ENCODE results near the gene EIF5B. TPM values are rescaled to one million over a fixed set of nuclear protein-coding genes. Genes with fewer than 3 reads are reported as not detected.
"Not testable (repeated sequence)": the region's sequence is repeated elsewhere in the genome, so short reads cannot be mapped to it uniquely, and the experiment has no call there.

The EIF5B gene
- total RNA-seq, 1 donor from 2014 or later: 57.4 TPM

DNA sequence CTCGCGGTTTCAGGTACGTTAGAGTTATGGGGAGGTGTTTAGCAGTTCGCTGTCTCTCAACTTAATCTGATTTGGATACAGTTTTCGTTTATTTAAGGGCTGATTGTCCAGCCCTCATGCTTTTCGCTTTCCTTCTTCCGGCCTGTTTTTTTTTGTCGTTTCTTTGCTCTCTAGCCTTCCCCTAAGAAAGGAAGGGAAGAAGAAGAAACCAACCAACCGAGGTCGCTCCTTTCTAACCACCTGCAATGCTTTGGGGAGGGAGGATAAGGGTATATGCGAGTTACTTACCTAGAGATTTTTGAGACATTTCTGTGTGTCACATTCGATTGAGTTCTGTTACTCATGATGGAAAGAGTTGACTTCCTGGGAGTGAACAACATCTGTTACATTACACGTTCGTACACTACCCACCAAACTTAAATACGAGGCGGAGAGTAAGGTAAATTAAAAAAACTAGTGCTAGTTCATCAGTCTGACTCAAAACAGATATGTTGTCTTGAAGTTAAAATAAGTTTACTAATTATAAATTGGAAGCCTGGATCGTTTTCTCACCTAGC lies 918 bp downstream of the EIF5B start:
- Mint-ChIP-seq H3K4me3 (ENCODE audit: unreplicated experiment) (no peak overlapping the region), H3K36me3 (ENCODE audit: unreplicated experiment) (no peaks in the 10 kb centered on the region), H3K27me3 (ENCODE audit: unreplicated experiment) (no peaks in the 10 kb centered on the region), H3K27ac (ENCODE audit: unreplicated experiment) (no peak overlapping the region), H3K9me3 (ENCODE audit: unreplicated experiment) (peaks cover 6% of the 10 kb centered on the region), H3K4me1 (ENCODE audit: low read depth, unreplicated experiment) (peaks cover 16% of the 10 kb centered on the region)
- TF ChIP-seq, protein P1, sequence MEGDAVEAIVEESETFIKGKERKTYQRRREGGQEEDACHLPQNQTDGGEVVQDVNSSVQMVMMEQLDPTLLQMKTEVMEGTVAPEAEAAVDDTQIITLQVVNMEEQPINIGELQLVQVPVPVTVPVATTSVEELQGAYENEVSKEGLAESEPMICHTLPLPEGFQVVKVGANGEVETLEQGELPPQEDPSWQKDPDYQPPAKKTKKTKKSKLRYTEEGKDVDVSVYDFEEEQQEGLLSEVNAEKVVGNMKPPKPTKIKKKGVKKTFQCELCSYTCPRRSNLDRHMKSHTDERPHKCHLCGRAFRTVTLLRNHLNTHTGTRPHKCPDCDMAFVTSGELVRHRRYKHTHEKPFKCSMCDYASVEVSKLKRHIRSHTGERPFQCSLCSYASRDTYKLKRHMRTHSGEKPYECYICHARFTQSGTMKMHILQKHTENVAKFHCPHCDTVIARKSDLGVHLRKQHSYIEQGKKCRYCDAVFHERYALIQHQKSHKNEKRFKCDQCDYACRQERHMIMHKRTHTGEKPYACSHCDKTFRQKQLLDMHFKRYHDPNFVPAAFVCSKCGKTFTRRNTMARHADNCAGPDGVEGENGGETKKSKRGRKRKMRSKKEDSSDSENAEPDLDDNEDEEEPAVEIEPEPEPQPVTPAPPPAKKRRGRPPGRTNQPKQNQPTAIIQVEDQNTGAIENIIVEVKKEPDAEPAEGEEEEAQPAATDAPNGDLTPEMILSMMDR (IDR thresholded peaks at IDR 0.05; ENCODE audit: partially characterized antibody, unreplicated experiment): no peak
- DNase-seq: no peak

DNA sequence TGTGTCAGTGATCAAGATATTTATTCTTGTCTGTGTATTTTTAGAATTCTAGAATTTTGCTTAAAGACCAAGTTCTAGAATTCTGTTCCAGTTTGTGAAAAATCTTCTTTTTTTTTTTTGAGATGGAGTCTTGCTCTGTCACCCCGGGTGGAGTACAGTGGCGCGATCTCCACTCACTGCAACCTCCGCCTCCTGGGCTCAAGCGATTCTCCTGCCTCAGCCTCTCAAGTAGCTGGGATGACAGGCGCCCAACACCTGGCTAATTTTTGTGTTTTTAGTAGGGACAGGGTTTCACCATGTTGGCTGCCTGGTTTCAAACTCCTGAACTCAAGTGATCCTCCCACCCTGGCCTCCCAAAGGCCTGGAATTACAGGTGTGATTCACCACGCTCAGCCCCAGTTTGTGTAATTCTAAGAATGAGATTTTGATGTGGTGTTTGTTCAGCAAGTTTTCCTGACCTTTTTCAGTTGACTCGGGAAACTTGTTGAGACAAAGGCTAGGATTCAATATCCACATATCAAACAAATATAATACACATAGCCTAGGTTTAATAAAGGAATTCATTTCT lies 3.6 kb downstream of the EIF5B start:
- no peak overlapping the region for H3K27ac Mint-ChIP-seq (ENCODE audit: unreplicated experiment)

DNA sequence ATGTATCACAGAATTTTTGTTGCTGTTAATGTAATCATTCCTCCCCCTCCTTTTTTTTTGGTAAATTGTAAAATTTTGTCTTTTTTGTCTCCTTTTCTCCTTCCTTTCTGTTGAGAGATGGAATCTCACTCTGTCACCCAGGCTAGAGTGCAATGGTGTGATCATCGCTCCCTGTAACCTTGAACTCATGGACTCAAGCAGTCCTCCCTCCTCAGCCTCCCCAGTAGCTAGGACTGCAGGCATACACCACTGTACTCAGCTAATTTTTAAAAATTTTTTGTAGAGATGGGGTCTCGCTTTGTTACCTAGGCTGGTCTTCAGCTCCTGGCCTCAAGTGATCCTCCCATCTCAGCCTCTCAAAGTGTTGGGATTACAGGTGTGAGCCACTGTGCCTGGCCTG lies 5.3 kb downstream of the EIF5B start:
- H3K36me3 Mint-ChIP-seq (ENCODE audit: unreplicated experiment): no peaks in the 10 kb centered on the region
- TF ChIP-seq, protein P1 (IDR thresholded peaks at IDR 0.05; ENCODE audit: partially characterized antibody, unreplicated experiment): no peak
- no peak overlapping the region for H3K27ac Mint-ChIP-seq (ENCODE audit: unreplicated experiment)
- no peaks in the 10 kb centered on the region for H3K27me3 Mint-ChIP-seq (ENCODE audit: unreplicated experiment)
- peaks cover 1% of the 10 kb centered on the region for H3K9me3 Mint-ChIP-seq (ENCODE audit: unreplicated experiment)
- peaks cover 5% of the 10 kb centered on the region for H3K4me1 Mint-ChIP-seq (ENCODE audit: low read depth, unreplicated experiment)
- no peak for DNase-seq
- H3K4me3 Mint-ChIP-seq (ENCODE audit: unreplicated experiment): no peak overlapping the region

More for the DNA sequence above, 3.6 kb downstream of the EIF5B start:
- Mint-ChIP-seq H3K27me3 (ENCODE audit: unreplicated experiment) (no peaks in the 10 kb centered on the region), H3K4me1 (ENCODE audit: low read depth, unreplicated experiment) (peaks cover 5% of the 10 kb centered on the region), H3K9me3 (ENCODE audit: unreplicated experiment) (peaks cover 1% of the 10 kb centered on the region), H3K36me3 (ENCODE audit: unreplicated experiment) (no peaks in the 10 kb centered on the region), H3K4me3 (ENCODE audit: unreplicated experiment) (no peak overlapping the region)
- TF ChIP-seq, protein P1 (IDR thresholded peaks at IDR 0.05; ENCODE audit: partially characterized antibody, unreplicated experiment): no peak
- DNase-seq: no peak

DNA sequence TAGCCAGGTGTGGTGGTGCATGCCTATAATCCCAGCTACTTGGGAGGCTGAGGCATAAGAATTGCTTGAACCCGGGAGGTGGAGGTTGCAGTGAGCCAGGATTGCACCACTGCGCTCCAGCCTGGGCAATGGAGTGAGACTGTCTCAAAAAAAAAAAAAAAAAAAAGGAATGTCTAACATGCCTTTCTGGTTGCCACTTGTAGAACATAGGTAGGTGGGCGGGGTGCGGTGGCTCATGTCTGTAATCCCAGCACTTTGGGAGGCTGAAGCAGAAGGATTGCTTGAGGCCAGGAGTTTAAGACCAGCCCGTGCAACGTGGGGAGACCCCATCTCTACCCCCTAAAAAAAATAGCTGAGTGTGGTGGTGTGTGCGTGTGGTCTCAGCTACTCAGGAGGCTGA lies 8.3 kb downstream of the EIF5B start:
- H3K9me3 Mint-ChIP-seq (ENCODE audit: unreplicated experiment); H3K27me3 Mint-ChIP-seq (ENCODE audit: unreplicated experiment); H3K27ac Mint-ChIP-seq (ENCODE audit: unreplicated experiment); H3K4me1 Mint-ChIP-seq (ENCODE audit: low read depth, unreplicated experiment); DNase-seq; H3K4me3 Mint-ChIP-seq (ENCODE audit: unreplicated experiment); H3K36me3 Mint-ChIP-seq (ENCODE audit: unreplicated experiment): not testable (repeated sequence)

DNA sequence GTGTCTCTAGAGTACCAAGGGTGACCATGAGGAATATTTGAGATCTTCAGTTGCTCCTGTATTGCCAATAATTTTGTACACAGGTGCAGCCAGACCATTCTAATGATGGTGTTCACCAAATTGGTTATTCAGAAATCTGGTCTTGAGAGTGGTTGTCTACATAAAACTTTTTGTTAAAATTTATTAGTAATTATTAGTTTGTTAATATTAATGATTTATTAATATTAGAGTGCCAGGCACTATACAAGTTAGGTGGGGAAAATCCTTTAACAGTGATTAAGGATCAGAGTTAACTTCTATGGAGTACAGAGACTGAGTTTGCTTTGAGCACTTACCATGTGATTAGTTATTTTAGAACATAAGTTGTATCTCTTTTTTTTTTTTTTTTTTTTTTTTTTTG lies 9.0 kb downstream of the EIF5B start:
- Mint-ChIP-seq H3K36me3 (ENCODE audit: unreplicated experiment) (no peaks in the 10 kb centered on the region), H3K9me3 (ENCODE audit: unreplicated experiment) (peaks cover 1% of the 10 kb centered on the region), H3K27ac (ENCODE audit: unreplicated experiment) (no peak overlapping the region), H3K27me3 (ENCODE audit: unreplicated experiment) (no peaks in the 10 kb centered on the region), H3K4me1 (ENCODE audit: low read depth, unreplicated experiment) (peaks cover 4% of the 10 kb centered on the region), H3K4me3 (ENCODE audit: unreplicated experiment) (no peak overlapping the region)
- no peak for DNase-seq
- TF ChIP-seq, protein P1 (IDR thresholded peaks at IDR 0.05; ENCODE audit: partially characterized antibody, unreplicated experiment): no peak

Data from glutamatergic neuron (in vitro differentiated cells).